ENCODE results near the gene FAM83E.
"Not testable (repeated sequence)": the region's sequence is repeated elsewhere in the genome, so short reads cannot be mapped to it uniquely, and the experiment has no call there.

FAM83E gene

DNA sequence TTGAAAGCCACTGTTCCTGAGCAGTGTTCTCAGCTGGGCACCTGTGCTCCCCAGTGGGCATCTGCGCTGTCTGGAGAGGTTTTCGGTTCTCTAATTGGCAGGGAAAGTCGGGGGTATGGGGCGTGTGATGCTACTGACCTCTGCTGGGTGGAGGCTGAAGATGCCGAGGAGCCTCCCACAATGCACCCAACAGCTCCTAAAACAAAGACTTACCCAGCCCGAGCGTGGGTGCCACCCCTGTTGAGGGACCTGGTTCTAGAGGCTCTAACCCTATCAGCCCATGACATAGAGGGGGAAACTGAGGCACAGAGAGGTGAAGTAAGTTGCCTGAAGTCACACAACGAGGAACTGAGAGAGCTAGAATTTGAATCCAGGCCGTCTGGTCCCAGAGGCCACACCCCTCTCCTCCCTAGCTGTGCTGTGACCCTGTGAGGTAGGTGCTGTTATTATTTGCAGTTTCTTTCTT lies 6.0 kb downstream of the FAM83E start:
- DNase-seq = peak; percentile 31

DNA sequence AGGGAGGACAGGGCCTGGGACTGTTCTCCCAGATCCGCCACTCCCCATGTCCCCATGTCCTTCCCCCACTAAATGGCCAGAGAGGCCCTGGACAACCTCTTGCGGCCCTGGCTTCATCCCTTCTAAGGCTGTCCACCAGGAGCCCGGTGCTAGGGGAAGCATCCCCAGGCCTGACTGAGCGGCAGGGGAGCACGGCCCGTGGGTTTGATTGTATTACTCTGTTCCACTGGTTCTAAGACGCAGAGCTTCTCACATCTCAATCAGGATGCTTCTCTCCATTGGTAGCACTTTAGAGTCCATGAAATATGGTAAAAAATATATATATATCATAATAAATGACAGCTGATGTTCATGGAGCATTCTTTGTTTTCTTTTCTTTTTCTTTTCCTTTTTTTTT lies 7.5 kb downstream of the FAM83E start:
- no peak for DNase-seq

DNA sequence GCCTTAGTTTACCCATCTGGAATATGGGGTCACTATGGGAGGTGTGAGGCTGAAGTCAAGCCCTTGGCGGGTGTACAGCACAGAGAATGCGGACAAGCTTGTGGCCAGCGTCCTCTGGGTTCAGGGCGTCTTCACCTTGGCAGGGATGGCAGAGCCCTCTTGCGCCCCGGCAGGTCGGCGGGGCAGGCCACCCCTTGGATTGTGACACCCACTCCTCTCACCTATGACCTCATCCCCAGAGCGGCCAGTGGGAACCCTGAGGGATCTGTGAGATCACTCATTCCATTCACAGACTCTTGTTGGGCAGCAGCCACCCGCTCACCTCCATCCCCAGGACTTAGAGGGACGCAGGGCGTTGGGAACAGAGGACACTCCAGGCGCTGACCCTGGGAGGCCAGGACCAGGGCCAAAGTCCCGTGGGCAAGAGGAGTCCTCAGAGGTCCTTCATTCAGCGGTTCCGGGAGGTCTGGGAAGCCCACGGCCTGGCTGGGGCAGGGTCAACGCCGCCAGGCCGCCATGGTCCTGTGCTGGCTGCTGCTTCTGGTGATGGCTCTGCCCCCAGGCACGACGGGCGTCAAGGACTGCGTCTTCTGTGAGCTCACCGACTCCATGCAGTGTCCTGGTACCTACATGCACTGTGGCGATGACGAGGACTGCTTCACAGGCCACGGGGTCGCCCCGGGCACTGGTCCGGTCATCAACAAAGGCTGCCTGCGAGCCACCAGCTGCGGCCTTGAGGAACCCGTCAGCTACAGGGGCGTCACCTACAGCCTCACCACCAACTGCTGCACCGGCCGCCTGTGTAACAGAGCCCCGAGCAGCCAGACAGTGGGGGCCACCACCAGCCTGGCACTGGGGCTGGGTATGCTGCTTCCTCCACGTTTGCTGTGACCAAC lies 8.2 kb downstream of the FAM83E start, which contains the start of gene SPACA4:
Gene SPACA4, plus strand, starts transcription at position 280 of the 896 bp plus-strand sequence. Its CDS starts 237 bp downstream, at position 517.
- no peak for DNase-seq

DNA sequence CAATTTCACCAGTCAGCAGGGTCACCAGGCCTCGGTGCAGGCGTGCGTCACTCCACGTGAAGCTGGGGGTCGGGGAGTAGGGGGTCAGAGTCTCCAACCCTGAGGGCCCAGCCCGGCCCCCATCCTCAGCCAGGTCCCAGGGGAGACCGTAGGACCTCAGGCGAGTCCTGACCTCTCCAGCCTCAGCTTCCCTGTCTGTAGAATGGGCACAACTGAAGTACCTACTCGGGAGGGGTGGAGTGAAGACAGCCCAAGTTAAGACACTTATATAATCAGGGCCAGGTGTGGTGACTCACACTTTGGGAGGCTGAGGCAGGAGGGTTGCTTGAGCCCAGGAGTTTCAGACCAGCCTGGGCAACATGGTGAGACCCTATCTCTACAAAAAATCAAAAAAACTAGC lies 11.0 kb downstream of the FAM83E start:
- DNase-seq = no peak

DNA sequence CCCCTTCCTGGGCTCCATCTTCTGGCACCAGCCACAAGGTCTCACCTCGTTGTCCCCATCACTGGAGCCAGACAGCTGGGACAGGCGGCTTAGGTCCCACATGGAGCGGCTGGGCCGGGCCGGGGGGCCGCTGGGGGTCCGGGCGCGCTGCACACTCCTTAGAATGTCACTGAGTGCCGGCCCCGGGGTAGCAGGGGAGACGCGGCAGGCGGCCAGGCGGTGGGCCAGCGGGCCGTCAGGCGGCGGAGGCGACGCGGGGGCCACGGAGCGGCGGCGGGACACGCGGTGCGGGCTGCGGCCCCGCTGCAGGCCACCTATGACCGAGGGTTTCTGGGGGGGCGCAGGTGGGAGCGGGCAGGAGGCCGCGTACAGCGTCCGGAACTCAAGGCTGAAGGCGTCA lies 11.4 kb downstream of the FAM83E start:
- DNase-seq = no peak

DNA sequence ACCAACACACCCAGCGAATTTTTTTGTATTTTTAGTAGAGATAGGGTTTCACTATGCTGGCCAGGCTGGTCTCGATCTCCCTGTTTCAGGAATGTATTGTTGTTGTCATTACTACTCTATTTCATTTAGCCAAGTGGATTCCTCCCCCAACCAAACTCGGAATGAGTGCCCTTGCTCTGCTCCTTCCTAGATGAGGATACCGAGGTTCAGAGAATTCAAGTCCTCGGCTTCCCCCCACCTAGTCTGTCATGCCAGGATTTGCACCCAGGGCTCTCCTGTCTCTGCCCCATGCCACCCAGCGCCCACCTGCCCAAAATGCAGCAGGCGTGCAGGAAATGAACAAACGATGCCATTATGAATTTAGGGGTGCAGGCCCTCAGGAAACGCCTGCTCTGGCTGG lies 11.9 kb downstream of the FAM83E start:
- no peak for DNase-seq

DNA sequence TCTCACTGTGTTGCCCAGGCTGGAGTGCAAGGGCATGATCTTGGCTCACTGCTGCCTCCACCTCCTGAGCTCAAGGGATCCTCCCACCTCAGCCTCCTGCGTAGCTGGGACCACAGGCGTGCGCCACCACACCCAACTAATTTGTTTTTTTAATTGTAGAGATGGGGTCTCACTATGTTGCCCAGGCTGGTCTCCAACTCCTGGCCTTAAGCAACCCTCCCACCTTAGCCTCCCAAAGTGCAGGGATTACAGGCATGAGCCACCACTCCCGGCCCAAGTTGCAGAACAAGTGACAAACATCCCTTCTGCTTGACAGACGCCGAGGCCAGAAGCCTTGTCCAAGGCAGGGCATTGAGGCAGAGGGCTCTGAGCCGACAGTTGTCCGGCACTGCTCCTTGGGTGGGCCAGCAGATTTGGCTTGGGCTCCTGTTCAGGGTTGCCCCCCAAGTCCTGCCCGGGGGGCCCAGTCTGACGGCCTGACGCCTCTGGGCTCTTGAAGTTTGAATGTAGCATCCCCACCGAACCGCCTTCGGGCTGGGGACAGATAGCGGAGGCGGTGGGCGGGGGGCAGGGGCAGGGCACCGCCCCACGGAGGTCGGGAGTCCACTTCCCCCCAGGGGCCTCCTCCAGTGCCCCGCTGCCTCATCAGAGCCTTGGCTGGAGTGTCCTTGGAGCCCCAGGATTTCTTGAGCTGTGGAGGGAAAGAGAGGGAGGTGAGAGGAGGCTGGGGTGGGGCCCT lies 14.0 kb downstream of the FAM83E start:
- no peak for DNase-seq

DNA sequence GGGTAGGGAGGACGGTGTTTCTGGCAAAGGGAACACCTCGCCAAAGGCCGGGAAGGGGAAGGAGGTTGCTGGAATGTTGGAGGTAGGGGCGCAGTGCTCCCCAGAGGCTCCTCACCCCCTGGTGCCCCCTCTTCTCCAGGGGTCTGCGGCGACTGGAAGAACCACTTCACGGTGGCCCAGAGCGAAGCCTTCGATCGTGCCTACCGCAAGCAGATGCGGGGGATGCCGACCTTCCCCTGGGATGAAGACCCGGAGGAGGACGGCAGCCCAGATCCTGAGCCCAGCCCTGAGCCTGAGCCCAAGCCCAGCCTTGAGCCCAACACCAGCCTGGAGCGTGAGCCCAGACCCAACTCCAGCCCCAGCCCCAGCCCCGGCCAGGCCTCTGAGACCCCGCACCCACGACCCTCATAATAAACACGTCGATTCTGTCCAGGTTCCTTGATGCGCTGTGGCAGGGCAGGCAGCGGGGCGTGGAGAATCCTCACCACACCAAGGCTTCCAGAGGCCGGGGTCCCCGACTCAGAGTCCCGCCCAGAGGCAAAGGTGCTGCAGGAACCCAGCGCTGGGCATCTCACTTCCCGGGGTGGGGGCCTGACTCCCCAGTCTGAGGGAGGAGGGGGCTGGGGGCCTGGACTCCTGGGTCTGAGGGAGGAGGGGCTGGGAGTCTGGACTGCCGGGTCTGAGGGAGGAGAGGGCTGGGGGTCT lies 15.7 kb downstream of the FAM83E start:
- DNase-seq = no peak

DNA sequence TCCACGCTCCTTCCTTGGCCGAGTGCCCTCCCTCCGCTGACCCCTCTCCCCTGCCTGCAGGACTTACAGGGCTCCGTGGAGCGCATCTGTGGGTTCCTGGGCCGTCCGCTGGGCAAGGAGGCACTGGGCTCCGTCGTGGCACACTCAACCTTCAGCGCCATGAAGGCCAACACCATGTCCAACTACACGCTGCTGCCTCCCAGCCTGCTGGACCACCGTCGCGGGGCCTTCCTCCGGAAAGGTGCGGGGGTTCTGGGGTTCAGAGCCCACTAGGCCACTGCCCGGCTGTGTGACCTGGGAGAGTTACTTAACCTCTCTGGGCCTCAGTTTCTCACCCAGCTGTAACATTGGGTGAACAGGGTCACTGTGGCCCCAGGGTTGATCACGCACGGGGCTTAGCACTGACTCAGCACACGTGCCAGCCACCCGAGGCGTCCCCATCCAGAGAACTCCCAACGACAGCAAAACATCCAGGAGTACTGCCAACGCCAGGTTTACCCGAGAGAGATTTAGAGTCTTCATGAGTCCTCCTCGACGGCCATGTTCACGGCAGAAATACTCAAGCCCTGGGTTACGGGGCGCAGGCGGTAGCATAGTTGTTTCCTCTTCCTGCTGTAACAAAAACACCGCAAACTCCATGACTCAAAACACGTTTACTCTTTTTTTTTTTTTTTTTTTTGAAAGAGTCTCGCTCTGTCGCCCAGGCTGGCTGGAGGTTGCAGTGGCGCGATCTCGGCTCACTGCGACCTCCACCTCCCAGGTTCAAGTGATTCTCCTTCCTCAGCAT lies 18.0 kb downstream of the FAM83E start:
- peak; percentile 38 for DNase-seq

DNA sequence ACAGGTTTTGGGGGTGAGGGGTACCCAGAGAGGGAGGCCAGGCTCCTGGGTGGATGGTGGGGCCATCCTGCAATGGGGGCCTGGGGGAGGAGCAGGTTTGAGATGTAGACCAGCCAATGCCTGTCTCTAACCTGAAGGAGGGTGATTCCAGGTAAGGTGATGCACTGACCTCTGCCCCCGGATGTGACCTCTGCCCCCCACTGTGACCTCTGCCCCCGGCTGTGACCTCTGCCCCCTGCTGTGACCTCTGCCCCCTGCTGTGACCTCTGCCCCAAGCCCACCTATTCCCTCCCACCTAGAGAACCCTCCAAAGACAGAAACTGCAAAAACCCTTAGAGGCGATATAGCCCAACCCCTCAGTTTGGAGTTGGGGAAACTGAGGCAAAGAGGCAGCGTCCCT lies 18.6 kb downstream of the FAM83E start:
- no peak for DNase-seq

DNA sequence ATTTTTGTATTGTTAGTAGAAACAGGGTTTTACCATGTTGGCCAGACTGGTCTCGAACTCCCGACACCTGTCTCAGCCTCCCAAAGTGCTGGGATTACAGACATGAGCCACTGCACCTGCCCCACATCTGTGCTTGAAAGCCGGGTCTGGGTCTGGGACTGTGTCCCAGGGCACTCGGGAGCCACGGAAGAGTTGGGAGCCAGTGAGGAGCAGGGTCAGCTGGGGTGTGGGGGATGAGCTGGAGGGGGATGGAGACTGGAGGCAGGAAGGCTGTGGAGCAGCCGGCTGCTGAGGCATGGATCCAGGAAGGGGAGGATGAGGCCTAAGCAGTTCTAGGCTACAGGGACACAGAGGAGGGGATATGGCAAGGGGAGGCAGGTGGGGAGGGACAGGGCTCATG lies 19.0 kb downstream of the FAM83E start:
- no peak for DNase-seq

DNA sequence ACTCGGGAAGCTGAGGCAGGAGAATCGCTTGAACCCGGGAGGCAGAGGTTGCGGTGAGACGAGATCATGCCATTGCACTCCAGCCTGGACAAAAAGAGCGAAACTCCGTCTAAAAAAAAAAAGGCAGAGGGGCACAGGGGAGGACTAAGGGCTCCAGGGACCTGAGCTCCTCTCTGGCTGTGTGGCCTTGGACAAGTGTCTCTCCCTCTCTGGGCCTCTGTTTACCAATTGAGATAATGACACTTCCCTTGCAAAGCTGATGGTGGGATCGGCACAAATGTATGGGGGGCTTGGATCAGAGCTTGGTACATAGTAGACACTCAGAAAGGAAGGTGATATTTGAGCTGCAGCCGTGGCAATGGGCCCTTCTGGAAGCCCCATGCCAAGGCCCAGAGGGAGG lies 19.7 kb downstream of the FAM83E start:
- DNase-seq = no peak

DNA sequence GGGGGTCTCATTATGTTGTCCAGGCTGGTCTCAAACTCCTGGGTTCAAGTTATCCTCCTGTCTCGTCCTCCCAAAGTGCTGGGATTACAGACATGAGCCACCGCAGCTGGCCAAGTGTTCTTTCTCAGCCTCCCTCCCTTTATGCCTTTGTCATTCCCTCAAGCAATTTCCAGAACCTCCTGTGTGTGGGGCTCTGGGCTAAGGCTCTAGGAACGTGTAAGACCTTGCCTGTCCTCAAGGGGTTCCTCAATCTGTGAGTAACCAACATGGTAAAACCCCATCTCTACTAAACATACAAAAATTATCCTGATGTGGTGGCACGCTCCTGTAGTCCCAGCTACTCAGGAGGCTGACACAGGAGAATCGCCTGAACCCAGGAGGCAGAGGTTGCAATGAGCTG lies 23.9 kb downstream of the FAM83E start:
- DNase-seq = no peak

DNA sequence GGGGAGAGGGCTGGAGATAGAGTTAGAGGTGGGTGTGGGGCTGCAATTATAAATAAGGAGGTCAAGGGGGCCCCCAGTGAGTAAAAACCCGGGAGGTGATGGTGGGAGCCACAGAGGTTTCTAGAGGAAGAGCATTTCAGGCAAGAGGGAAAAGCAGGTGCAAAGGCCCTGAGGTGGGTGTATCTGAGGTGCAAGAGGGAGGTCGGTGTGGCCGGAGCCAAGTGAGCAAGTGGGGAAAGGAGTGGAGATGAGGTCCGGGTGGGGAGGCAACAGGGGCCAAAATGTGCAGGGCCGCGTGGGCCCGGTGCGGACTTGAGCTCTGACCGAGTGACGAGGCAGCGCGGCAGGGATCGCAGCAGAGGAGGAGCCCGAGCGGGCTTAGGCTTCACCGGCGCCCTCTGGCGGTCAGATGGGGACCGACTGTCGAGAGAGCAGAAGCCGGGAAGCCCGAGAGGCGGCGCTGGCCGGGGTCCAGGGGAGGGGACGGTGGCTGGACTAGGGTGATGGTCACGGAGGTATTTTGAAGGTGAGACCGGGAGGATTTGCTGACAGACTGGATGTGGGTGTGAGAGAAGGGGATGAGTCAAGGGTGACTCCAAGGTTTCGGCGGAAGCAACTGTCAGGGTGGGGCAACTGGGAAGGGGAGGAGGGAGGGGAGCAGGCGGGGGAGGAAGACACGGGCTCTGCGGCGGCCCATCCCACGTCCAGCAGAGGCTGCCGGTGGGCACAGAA lies 26.0 kb downstream of the FAM83E start:
- peak; percentile 94 for DNase-seq

DNA sequence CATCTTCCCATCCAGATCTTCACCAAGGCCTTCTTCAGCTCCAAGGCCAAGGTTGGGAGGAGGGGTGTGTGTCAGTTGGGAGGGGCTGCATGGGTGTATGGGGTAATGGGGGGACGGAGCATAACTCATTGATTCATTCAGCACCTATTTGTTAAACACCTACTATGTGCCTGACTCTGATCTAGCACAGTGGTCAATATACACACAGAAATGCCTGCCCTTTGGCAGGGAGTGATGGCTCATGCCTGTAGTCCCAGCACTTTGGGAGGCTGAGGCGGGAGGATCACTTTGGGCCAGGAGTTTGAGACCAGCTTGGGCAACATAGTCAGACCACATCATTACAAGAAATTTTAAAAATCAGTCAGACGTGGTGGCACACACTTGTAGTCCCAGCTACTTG lies 27.5 kb downstream of the FAM83E start:
- no peak for DNase-seq

DNA sequence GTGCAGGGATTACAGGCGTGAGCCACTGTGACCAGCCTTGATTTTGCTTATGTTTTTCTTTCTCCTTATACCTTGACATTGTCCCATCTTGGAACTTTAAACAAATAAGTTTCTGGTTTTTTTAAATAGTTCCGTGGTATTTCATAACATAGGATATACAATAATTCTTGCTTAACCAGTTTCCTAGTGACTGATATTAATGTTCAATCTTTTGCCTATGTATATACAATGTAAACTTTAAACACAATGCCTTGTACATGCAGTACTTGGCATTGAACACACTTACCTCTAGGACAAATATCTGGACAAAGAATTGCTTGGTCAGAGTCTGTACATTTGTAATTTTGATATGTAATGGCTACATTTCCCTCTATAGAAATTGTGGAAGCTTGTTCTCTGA lies 32.7 kb downstream of the FAM83E start:
- no peak for DNase-seq

DNA sequence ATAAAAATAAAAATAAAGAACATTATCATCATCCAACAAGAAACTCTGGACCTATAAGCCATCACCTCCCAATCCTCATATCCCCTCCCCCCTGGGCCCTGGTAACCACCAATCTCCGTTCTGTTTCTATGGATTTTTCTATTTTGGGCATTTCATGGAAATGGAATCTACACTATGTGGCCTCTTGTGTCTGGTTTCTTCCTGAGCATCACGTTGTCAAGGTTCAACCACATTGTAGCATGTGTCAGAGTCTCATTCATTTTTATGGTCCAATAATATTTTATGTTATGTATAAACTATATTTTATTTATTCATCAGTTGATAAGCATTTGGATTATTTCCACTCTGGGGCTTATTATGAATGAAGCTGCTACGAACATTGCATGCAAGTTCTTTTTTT lies 36.0 kb downstream of the FAM83E start:
- DNase-seq = no peak

DNA sequence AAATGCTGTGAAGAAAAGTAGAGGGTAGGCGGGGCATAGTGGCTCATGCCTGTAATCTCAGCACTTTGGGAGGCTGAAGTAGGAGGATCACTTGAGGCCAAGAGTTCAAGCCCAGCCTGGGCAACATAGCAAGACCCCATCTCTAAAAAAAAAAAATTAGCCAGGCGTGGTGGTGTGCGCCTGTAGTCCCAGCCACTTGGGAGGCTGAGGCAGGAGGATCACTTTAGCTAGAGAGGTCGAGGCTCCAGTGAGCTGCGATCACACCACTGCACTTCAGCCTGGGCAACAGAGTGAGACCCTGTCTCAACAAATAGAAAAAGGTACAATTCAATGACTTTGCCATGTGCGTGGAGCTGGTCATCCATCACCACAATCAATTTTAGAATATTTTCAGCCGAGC lies 37.0 kb downstream of the FAM83E start:
- DNase-seq = not testable (repeated sequence)

DNA sequence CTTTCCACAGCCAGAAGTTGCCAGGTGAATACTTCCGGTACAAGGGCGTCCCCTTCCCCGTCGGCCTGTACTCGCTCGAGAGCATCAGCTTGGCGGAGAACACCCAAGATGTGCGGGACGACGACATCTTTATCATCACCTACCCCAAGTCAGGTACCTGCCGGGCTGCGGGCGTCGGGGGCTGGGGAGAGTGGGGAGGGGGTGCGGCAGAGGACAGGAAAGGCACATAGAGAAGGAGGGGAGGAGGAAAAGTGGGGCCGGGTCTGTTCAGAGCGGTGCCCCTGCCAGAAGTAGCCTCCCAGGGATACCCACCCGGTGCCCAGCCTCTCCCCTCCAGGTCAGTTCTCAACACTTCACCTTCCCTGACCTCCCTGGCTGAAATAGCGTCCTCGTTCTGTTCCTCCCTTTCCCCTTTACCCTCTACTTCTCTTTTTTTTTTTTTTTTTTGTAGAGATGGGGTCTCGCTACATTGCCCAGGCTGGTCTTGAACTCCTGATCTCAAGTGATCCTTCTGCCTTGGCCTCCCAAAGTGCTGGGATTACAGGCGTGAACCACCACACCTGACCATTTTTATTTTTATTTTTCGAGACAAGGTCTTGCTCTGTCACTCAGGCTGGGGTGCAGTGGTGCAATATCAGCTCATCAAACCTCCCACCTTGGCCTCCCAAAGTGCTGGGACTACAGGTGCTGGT lies 38.8 kb downstream of the FAM83E start:
- no peak for DNase-seq

DNA sequence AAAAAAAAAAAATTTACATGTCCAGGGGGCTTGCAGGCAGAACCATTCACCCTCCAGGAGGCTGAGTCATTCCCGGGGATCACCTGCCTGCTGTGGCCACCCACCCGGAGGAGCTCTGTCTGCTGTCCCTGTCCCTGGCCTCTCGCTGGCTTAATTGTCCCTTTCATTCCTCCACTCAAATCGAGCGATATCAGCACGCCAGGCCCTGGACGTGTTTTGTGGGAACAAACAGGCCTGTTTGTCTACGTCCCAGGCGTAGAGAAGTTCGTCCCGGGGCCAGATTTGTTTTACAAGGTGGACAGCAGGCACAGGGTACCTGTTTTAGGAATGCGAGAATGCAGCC lies 41.7 kb downstream of the FAM83E start:
- no peak for DNase-seq
